HUES64 (cell line): ENCODE results near the gene KRTAP6-1.

Experiments used
- H3K27ac ChIP-seq: 2 replicates; pipeline ENCODE4 v1.7.0; 2013; ENCODE audit warnings: low read depth, low read length, inconsistent platforms
- H3K27me3 ChIP-seq: 2 replicates; pipeline ENCODE4 v1.6.1; 2013; ENCODE audit warnings: mild to moderate bottlenecking, low read length; ENCODE audit not compliant: insufficient read depth
- H3K36me3 ChIP-seq: 2 replicates; pipeline ENCODE4 v1.6.1; 2013; ENCODE audit warnings: mild to moderate bottlenecking, low read length; ENCODE audit not compliant: insufficient read depth
- H3K4me1 ChIP-seq: 2 replicates; pipeline ENCODE4 v1.6.1; 2013; ENCODE audit warnings: mild to moderate bottlenecking, low read length, moderate library complexity; ENCODE audit not compliant: insufficient read depth
- H3K4me3 ChIP-seq: 2 replicates; pipeline ENCODE4 v1.5.1; 2013; ENCODE audit warnings: mild to moderate bottlenecking, low read length, moderate library complexity
- H3K9ac ChIP-seq: 2 replicates; pipeline ENCODE4 v1.6.1; 2013; ENCODE audit warnings: mild to moderate bottlenecking, low read depth, low read length
- H3K9me3 ChIP-seq: 2 replicates; pipeline ENCODE4 v1.6.1; 2013; ENCODE audit warnings: low read depth, low read length; ENCODE audit not compliant: insufficient read depth
- WGBS: fragments of 150-250, 120-280 bp; methylation state at CpG from one replicate; pipeline ENCODE4 v1.1.7; 2013; ENCODE audit warnings: missing lambda C conversion rate; 5-methylcytosine and 5-hydroxymethylcytosine counted together

The KRTAP6-1 gene

GRCh38 chr21:30577766-30578165 lies 36.0 kb downstream of the KRTAP6-1 start:
- Histone ChIP-seq H3K27ac (no peak overlapping the region), H3K4me3 (no peak overlapping the region), H3K9me3 (no peaks in the 10 kb centered on the region)

GRCh38 chr21:30567617-30568016 lies 46.1 kb downstream of the KRTAP6-1 start:
- H3K27me3 ChIP-seq, result no peaks in the 10 kb centered on the region
- H3K36me3 ChIP-seq, result no peaks in the 10 kb centered on the region
- no peak overlapping the region for H3K9ac ChIP-seq
- no peak overlapping the region for H3K27ac ChIP-seq
- no peaks in the 10 kb centered on the region for H3K4me1 ChIP-seq
- H3K4me3 ChIP-seq, result no peak overlapping the region
- H3K9me3 ChIP-seq, result no peaks in the 10 kb centered on the region

More at GRCh38 chr21:30577766-30578165, 36.0 kb downstream of the KRTAP6-1 start:
- Histone ChIP-seq H3K9ac (no peak overlapping the region), H3K4me1 (0 out of 2 replicates have a peak, but pooled peaks cover 2% of the 10 kb centered on the region), H3K36me3 (no peaks in the 10 kb centered on the region), H3K27me3 (no peaks in the 10 kb centered on the region)

GRCh38 chr21:30563630-30564029 lies 50.1 kb downstream of the KRTAP6-1 start:
- Histone ChIP-seq H3K4me3 (no peak overlapping the region), H3K4me1 (no peaks in the 10 kb centered on the region), H3K27ac (no peak overlapping the region), H3K27me3 (no peaks in the 10 kb centered on the region), H3K9me3 (no peaks in the 10 kb centered on the region), H3K36me3 (no peaks in the 10 kb centered on the region), H3K9ac (no peak overlapping the region)
- 85% methylated on average over 1 of the region's 2 CpGs for WGBS
